Measurements from ENCODE around the gene SEMA5B.

SEMA5B gene

DNA sequence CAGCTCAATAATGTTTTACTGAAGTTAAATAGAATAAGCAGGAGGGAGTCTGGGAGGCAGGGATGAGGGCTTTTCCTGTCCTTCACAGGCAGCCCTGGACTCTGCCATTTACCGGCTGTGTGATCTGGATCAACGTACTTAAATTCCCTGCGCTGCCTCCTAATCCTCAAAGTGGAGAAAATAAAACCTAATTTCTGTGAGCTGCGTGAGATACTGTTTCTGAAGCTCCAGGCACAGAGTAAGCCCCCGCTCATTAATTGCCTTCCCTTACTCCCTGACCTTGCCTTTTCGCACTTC, 39.0 kb upstream of the SEMA5B start:
- TF ChIP-seq, protein P1, sequence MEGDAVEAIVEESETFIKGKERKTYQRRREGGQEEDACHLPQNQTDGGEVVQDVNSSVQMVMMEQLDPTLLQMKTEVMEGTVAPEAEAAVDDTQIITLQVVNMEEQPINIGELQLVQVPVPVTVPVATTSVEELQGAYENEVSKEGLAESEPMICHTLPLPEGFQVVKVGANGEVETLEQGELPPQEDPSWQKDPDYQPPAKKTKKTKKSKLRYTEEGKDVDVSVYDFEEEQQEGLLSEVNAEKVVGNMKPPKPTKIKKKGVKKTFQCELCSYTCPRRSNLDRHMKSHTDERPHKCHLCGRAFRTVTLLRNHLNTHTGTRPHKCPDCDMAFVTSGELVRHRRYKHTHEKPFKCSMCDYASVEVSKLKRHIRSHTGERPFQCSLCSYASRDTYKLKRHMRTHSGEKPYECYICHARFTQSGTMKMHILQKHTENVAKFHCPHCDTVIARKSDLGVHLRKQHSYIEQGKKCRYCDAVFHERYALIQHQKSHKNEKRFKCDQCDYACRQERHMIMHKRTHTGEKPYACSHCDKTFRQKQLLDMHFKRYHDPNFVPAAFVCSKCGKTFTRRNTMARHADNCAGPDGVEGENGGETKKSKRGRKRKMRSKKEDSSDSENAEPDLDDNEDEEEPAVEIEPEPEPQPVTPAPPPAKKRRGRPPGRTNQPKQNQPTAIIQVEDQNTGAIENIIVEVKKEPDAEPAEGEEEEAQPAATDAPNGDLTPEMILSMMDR (conservative IDR thresholded peaks at IDR 0.05; ENCODE audit: low read length): no peak
- peak overlapping the region; percentile 93 for H3K4me3 ChIP-seq (ENCODE audit: low read length)
- no peak for DNase-seq (ENCODE audit: low read depth)

DNA sequence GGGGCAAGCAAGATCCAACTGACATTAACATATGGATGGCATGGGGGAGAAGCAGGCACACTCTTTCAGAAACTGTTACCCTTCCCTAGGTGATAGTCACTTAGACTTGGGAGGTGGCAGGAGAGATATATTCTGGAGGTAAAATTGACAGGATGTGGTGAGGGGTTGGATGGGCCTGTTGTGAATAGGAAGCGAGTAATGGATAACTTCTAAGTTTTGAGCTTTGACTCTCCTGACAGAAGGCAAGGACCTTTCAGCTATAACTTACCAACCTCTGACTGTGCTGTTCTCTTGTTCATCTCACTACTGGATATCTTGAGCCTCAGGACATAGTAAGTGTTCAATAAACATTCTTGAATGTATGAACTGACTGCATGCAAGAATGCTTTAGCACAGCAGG, 37.4 kb upstream of the SEMA5B start:
- no peak for DNase-seq (ENCODE audit: low read depth)
- TF ChIP-seq, protein P1 (conservative IDR thresholded peaks at IDR 0.05; ENCODE audit: low read length): no peak
- no peak overlapping the region for H3K4me3 ChIP-seq (ENCODE audit: low read length)

DNA sequence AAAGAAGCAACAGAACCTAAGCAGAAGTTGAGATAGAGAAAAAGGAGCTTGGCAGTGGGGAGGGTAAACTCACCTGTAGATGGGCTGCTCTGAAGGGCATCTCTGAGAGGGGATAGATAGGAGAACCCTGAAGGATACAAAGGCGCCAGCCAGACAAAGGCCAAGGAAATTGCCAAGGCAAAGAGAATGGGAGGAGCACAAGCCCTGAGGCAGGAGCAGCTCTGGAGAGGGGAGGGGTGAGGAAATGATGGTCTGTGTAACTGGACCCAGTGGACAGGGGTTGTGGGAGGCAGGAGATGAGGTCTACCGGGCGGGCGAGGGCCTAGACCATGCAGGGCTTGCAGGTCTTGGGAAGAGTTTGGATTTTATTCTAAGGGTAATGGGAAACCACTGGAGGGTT, 36.9 kb upstream of the SEMA5B start:
- TF ChIP-seq, protein P1 (conservative IDR thresholded peaks at IDR 0.05; ENCODE audit: low read length): no peak
- no peak for DNase-seq (ENCODE audit: low read depth)
- H3K4me3 ChIP-seq (ENCODE audit: low read length): no peak overlapping the region

DNA sequence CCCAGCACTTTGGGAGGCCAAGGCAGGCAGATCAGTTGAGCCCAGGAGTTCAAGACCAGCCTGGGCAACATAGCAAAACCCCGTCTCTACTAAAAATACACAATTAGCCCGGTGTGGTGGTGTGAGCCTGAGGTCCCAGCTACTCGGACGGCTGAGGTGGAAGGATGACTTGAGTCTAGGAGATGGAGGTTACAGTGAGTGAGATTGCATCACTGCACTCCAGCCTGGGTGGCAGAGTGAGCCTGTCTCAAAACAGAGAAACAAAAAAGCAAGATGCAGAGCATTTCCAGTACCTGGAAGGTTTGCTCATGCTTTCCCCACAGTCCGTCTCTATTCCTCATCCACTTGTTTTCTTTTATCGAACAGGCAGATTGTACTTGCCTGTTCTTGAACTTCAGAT, 35.5 kb upstream of the SEMA5B start:
- no peak for DNase-seq (ENCODE audit: low read depth)
- TF ChIP-seq, protein P1 (conservative IDR thresholded peaks at IDR 0.05; ENCODE audit: low read length): no peak
- no peak overlapping the region for H3K4me3 ChIP-seq (ENCODE audit: low read length)

DNA sequence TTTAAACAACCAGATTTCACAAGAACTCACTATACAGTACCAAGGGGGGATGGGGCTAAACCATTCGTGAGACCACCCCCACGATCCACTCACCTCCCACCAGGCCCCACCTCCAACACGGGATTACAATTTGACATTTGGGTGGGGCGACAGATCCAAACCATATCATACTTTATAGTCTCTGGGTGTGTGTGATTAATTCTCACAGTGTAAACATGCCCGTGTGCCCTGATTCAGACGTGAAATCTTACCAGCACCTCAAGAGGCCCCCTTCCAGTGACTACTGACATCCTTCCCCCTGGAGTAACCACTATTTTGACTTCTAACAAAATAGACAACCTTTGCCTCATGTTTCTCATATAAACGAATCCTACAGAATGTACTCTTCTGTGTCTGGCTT, 34.3 kb upstream of the SEMA5B start:
- H3K4me3 ChIP-seq (ENCODE audit: low read length): no peak overlapping the region
- DNase-seq (ENCODE audit: low read depth): no peak
- TF ChIP-seq, protein P1 (conservative IDR thresholded peaks at IDR 0.05; ENCODE audit: low read length): no peak

DNA sequence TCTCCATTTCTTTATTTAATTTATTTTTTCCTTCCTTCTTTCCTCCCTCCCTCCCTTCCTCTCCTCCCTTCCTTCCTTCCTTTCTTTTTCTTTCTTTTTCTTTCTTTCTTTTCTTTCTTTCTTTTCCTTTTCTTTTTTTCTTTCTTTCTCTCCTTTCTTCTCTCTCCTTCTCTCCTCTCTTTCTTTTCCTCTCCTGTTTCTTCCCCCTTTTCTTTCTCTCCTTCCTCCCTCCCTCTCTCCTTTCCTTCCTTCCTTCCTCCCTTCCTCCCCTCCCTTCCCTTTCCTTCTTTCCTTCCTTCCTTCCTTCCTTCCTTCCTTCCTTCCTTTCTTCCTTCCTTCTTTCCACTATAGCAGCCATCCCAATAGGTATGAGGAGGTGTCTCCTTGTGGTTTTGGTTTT, 32.5 kb upstream of the SEMA5B start:
- no peak for DNase-seq (ENCODE audit: low read depth)
- TF ChIP-seq, protein P1 (conservative IDR thresholded peaks at IDR 0.05; ENCODE audit: low read length): no peak
- no peak overlapping the region for H3K4me3 ChIP-seq (ENCODE audit: low read length)

DNA sequence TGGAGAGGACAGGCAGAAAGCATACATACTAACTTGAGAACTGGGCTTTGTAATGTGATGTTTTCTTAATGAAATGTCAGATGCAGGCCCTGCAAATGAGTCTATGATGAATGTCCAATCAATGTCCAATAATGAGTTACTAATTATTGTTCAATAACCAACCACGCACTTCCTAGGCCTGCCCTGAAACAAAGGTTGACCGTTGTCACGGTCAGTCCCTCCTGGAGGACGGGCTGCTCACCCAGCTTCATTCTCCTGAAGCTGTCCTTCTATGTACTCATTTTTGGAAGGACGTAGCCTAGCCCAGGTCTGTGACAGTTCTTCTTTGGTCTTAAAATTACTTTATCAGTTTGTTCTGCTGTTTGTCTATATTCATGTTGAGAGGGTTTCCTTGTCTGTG, 30.9 kb upstream of the SEMA5B start:
- TF ChIP-seq, protein P1 (conservative IDR thresholded peaks at IDR 0.05; ENCODE audit: low read length): no peak
- DNase-seq (ENCODE audit: low read depth): no peak
- no peak overlapping the region for H3K4me3 ChIP-seq (ENCODE audit: low read length)

Measured in AG10803 (cell line).